ENCODE measurements around the gene SMIM29.

SMIM29 gene

GRCh38 chr6:34231566-34232336 lies 17.1 kb downstream of the SMIM29 start:
- DNase-seq (no peak), ATAC-seq (replicated peaks) (no peak)
- Mint-ChIP-seq H3K27me3 (no peaks in the 10 kb centered on the region), H3K9me3 (no peaks in the 10 kb centered on the region), H3K27ac (no peak overlapping the region), H3K4me3 (no peak overlapping the region), H3K36me3 (peaks cover 2 to 12% of the 10 kb centered on the region in 2 donors), H3K4me1 (peaks cover 44 to 65% of the 10 kb centered on the region in 2 donors)

DNA sequence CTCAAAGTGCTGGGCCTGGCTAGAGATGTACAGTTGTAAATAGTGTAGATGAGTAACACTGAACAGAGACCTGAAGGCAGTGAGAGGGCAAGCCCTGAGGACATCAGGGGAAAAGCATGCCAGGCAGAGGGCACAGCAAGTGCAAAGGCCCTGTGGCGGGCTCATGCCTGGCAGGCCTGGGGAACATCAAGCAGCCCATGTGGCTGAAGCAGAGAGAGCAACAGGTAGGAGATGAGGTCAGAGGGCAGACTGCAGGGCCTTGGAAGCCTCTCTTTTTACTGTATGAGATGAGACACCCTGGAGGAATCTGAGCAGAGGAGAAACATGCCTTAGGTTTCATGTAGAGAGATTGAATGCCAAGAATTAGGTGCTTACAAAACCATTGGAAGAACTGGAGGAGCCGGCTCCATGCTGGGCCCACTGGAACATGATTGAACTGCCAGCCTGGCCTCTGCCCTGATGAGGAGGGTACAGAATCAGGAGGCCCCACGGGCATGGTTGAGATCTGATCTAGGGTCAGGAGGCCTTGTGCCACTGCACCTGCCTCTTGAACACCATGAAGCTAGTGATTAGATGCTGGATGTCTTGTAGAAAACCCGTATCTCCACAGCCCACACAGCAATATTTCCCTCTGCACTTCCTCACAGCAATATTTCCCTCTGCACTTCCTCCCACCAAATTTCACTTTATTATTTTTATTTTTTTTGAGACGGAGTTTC lies 18.0 kb downstream of the SMIM29 start:
- Mint-ChIP-seq H3K36me3 (peaks cover 2 to 7% of the 10 kb centered on the region in 2 donors), H3K4me1 (peaks cover 42 to 65% of the 10 kb centered on the region in 2 donors), H3K4me3 (no peak overlapping the region), H3K27ac (peak overlapping the region; percentile 57), H3K27me3 (no peaks in the 10 kb centered on the region), H3K9me3 (no peaks in the 10 kb centered on the region)
- no peak for ATAC-seq (replicated peaks)
- no peak for DNase-seq

DNA sequence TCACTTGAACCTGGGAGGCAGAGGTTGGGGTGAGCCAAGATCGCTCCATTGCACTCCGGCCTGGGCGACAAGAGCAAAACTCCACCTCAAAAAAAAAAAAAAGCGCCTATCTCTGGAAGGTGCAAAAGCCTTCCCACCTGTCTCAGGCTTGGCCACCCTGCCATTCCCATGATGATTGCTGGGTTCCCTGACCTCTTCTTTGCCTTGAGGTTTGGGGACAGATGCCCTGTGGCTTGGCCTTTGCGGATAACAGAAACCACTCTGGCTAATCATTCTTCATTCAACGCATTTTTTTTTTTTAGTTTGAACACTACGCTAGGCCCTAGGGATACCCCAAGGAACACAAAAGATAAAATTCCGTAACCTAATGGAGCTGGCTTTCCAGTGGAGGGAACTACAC lies 18.9 kb downstream of the SMIM29 start:
- Mint-ChIP-seq H3K4me1 (peaks cover 40 to 66% of the 10 kb centered on the region in 2 donors), H3K9me3 (no peaks in the 10 kb centered on the region), H3K4me3 (no peak overlapping the region), H3K36me3 (peaks cover 2 to 6% of the 10 kb centered on the region in 2 donors), H3K27ac (no peak overlapping the region), H3K27me3 (no peaks in the 10 kb centered on the region)
- DNase-seq (no peak), ATAC-seq (replicated peaks) (no peak)

DNA sequence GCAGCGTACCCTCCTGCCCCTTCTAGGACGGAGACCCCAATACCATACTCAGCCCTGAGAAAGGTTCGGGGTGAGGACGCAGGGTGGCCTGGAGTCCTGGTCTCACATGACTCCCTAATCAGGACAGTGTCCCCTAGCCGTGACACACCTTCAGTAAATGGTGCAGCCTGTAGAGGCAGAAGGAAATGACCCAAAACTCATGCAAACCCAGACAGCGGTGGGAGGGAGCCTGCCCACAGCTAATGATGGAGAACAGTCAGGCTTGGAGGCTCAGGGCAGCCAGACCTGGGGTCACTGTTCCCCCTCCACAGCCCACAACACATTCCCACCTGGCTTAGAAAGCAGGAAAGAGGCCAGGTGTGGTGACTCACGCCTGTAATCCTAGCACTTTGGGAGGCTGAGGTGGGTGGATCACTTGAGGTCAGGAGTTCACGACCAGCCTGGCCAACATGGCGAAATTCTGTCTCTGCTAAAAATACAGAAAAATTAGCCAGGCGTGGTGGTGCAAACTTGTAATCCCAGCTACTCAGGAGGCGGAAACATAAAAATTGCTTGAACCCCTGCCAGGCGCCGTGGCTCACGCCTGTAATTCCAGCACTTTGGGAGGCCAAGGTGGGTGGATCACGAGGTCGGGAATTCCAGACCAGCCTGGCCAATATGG lies 20.9 kb downstream of the SMIM29 start:
- Mint-ChIP-seq H3K36me3 (peaks cover 2 to 6% of the 10 kb centered on the region in 2 donors), H3K27me3 (no peaks in the 10 kb centered on the region), H3K4me1 (peaks cover 40 to 76% of the 10 kb centered on the region in 2 donors), H3K27ac (peak overlapping the region; percentile 93), H3K4me3 (no peak overlapping the region), H3K9me3 (no peaks in the 10 kb centered on the region)
- DNase-seq (no peak), ATAC-seq (replicated peaks) (no peak)

DNA sequence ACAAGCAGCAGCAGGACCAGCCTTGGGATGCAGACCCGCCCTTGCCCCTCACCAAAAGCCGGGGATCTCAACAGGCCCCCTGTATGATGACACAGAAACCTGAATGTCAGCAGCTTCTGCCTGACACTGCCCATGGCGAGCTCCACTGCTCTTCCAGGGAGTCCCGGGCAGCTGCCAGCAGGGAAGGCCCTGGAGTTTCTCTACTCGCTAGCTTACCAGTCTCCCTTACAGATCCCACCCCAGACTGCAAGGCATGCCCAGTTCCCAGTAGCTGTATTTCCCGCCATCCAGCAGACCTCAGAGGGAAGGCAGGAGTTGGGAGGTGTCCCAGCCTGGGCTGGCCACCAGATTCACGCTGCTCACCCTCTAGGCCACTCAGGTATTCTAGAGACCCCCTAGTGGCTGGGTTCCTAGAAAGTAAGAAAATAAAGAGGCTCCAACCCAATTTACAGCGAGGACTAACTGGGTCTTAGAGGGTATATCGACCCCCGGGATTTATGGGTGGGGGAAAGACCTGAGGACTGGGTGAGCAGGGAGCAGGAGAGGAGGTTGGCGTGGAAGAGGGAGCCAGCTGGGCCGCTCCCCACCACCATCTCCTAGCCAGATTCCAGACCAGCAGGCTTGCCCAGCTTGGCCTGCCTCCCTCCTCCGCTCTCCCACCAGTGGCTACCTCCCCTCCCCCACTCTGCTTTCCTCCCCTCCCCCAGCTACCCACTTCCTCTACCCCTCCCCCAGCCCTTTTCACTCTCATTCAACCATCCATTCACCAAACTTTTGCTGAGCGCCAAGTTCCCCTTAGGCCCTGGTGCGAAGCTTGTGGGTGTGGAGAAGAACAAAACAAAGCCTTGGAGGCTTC lies 21.8 kb downstream of the SMIM29 start:
- H3K9me3 Mint-ChIP-seq: no peaks in the 10 kb centered on the region
- H3K36me3 Mint-ChIP-seq: peaks cover 2 to 6% of the 10 kb centered on the region in 2 donors
- no peak for ATAC-seq (replicated peaks)
- H3K4me3 Mint-ChIP-seq: peak overlapping the region in 1 of 2 donors; percentile 11
- H3K4me1 Mint-ChIP-seq: peaks cover 38 to 76% of the 10 kb centered on the region in 2 donors
- no peaks in the 10 kb centered on the region for H3K27me3 Mint-ChIP-seq
- H3K27ac Mint-ChIP-seq: peak overlapping the region; percentile 93
- DNase-seq: no peak

DNA sequence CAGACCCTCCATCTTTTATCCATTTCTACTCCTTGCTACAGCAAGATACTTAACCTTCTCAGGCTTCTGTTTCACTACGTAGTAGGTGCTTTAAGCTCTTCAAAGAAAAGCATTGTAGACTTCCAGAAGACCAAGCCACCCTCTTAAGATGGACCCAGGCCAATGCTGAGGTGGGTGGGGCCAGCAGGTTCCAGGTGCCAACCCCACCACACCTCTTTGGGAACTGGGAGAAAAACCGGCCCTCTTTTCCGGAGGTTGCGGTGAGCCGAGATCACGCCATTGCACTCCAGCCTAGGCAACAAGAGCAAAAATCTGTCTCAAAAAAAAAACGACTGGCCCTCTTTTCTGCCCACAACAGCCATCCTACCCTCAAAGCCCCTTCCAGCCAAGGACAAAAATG lies 22.7 kb downstream of the SMIM29 start:
- no peaks in the 10 kb centered on the region for H3K27me3 Mint-ChIP-seq
- ATAC-seq (replicated peaks): no peak
- no peak for DNase-seq
- peak overlapping the region; percentile 81 for H3K27ac Mint-ChIP-seq
- peaks cover 37 to 75% of the 10 kb centered on the region in 2 donors for H3K4me1 Mint-ChIP-seq
- peaks cover 2 to 6% of the 10 kb centered on the region in 2 donors for H3K36me3 Mint-ChIP-seq
- no peak overlapping the region for H3K4me3 Mint-ChIP-seq
- no peaks in the 10 kb centered on the region for H3K9me3 Mint-ChIP-seq

DNA sequence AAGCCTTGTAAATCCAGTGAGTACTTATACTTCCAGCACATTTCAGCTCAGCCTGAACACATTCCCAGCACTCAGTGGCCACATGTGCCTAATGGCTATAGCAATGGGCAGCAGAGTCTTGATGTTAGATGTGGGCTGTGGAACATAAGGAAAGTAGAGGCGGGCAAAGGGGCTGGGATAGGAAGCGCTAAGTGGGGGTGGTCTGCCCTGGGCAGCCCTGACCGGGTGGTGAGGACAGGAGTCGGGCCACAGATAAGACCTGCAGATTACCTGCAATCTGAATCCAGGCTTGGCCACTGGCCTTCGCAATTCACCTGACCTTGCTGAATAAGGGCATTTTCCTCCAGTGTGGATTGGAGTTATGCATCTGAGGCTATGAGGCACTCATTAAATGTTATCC lies 23.3 kb downstream of the SMIM29 start:
- H3K4me1 Mint-ChIP-seq: peaks cover 33 to 73% of the 10 kb centered on the region in 2 donors
- no peak overlapping the region for H3K4me3 Mint-ChIP-seq
- DNase-seq (no peak), ATAC-seq (replicated peaks) (no peak)
- H3K27me3 Mint-ChIP-seq: no peaks in the 10 kb centered on the region
- peaks cover 2 to 6% of the 10 kb centered on the region in 2 donors for H3K36me3 Mint-ChIP-seq
- H3K27ac Mint-ChIP-seq: no peak overlapping the region
- H3K9me3 Mint-ChIP-seq: no peaks in the 10 kb centered on the region

DNA sequence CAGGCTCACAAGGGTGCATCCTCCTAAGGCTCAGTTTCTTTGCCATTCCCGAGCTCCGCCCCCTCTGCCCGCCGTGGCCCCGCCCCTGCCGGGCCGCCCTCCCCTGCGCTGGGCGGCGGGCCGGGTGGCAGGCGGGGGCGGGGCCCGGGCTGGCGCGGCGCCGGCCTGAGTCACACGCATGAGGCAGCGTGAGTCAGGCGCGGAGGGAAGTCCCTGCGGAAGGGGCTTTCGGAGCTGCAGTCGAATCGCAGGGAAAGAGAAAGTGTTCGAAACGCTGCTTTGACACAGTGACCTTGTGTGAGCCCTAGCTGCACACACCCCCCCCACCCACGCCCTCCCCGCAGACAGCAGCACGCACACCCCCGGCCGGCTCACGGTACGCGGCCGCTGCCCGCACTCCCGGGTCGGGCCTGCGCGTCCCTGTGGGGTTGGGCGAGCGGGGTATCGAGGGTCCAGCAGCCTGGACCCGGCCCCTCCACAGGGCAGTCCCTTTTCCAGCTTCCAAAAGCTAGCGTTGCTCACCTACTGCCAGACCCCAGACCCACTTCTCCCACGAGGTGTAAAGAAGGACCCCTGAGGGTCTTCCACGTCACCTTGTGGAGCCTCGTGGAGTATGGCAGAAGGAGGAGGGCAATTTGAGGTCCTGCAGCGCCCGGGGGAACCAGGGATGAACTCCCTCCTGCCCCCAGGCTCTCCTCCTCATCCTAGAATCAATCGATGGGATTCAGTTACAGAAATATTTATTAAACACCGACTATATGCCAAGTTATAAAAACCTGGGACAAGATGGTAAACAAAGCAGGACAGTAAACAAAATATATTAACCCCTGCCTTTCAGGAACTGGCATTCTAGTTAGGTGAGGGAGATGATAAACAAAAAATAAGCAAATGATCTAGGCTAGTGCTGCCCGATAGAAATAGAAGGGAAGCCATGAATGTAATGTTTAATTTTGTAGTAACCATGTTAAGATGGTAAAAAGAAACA lies 24.6 kb downstream of the SMIM29 start:
- peaks cover 29 to 67% of the 10 kb centered on the region in 2 donors for H3K4me1 Mint-ChIP-seq
- ATAC-seq (replicated peaks) (peak; percentile 91 to 93), DNase-seq (peak; percentile 91)
- no peaks in the 10 kb centered on the region for H3K27me3 Mint-ChIP-seq
- H3K4me3 Mint-ChIP-seq: peak overlapping the region; percentile 71 to 81
- H3K27ac Mint-ChIP-seq: peak overlapping the region; percentile 86
- H3K9me3 Mint-ChIP-seq: no peaks in the 10 kb centered on the region
- H3K36me3 Mint-ChIP-seq: peaks cover 2 to 6% of the 10 kb centered on the region in 2 donors

GRCh38 chr6:34223381-34223955 lies 25.3 kb downstream of the SMIM29 start:
- DNase-seq (no peak), ATAC-seq (replicated peaks) (peak; percentile 23 to 28)
- H3K27ac Mint-ChIP-seq: peak overlapping the region; percentile 86
- no peaks in the 10 kb centered on the region for H3K9me3 Mint-ChIP-seq
- peaks cover 2 to 6% of the 10 kb centered on the region in 2 donors for H3K36me3 Mint-ChIP-seq
- peaks cover 29 to 62% of the 10 kb centered on the region in 2 donors for H3K4me1 Mint-ChIP-seq
- H3K27me3 Mint-ChIP-seq: no peaks in the 10 kb centered on the region
- H3K4me3 Mint-ChIP-seq: peak overlapping the region; percentile 71 to 81

GRCh38 chr6:34218691-34219090 lies 30.1 kb downstream of the SMIM29 start:
- H3K4me3 Mint-ChIP-seq: no peak overlapping the region
- H3K36me3 Mint-ChIP-seq: no peaks in the 10 kb centered on the region
- no peaks in the 10 kb centered on the region for H3K27me3 Mint-ChIP-seq
- ATAC-seq (replicated peaks) (no peak), DNase-seq (no peak)
- H3K9me3 Mint-ChIP-seq: no peaks in the 10 kb centered on the region
- H3K27ac Mint-ChIP-seq: no peak overlapping the region
- peaks cover 11 to 23% of the 10 kb centered on the region in 2 donors for H3K4me1 Mint-ChIP-seq

DNA sequence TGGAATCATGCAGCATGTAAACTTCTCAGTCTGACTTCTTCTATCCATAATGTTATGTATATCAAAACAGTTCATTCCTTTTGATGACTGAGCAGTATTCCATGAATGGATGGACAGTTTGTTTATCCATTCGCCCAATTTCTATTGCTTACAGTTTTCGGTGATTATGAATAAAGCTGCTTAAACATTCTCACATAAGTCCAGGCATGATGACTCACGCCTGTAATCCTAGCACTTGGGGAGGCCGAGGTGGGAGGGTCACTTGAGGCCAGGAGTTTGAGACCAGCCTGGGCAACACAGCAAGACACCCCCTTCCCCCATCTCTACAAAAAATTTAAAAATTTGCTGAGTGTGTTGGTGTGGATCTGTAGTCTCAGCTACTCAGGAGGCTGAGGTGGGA lies 35.0 kb downstream of the SMIM29 start:
- H3K4me1 Mint-ChIP-seq: no peaks in the 10 kb centered on the region
- ATAC-seq (replicated peaks): no peak
- H3K36me3 Mint-ChIP-seq: no peaks in the 10 kb centered on the region
- no peaks in the 10 kb centered on the region for H3K9me3 Mint-ChIP-seq
- no peaks in the 10 kb centered on the region for H3K27me3 Mint-ChIP-seq
- no peak for DNase-seq
- no peak overlapping the region for H3K4me3 Mint-ChIP-seq
- no peak overlapping the region for H3K27ac Mint-ChIP-seq

- H3K36me3 Mint-ChIP-seq: no peaks in the 10 kb centered on the region
- H3K9me3 Mint-ChIP-seq: no peaks in the 10 kb centered on the region
- DNase-seq: no peak
- no peak overlapping the region for H3K4me3 Mint-ChIP-seq
- ATAC-seq (replicated peaks): peak; percentile 39 to 53
- H3K4me1 Mint-ChIP-seq: no peaks in the 10 kb centered on the region
- H3K27me3 Mint-ChIP-seq: no peaks in the 10 kb centered on the region
- no peak overlapping the region for H3K27ac Mint-ChIP-seq
These were observed 40.9 kb downstream of the SMIM29 start for GRCh38 chr6:34207695-34208443.

All from stimulated activated naive B cell treated with anti-CD40 and anti-IgM and Interleukin-4, amounts not matched to agents 10 μg/mL and 1 μg/mL and 100 μg/mL, for 72 hours (primary cell).